Ascending aorta (tissue), 2 donors: Measurements from ENCODE around the gene PXYLP1. TPM values are rescaled to one million over a fixed set of nuclear protein-coding genes. Genes with fewer than 3 reads are reported as not detected.

Source experiments
- DNase-seq, 2 donors: peaks; one replicate each; pipeline ENCODE4 v3.0.0-alpha.2; 2019; ENCODE audit warnings: low spot score in 2 of 2
- H3K27ac ChIP-seq, 2 donors: fragments of 200-600 bp; sonication (generic); one replicate each; pipeline ENCODE4 v1.5.1; 2016 to 2017; ENCODE audit warnings: mild to moderate bottlenecking in 1 of 2
- H3K27me3 ChIP-seq: fragments of 200-600 bp; sonication (generic); one replicate; pipeline ENCODE4 v1.5.1; 2017
- H3K36me3 ChIP-seq, 2 donors: fragments of 200-600 bp; sonication (generic); one replicate each; pipeline ENCODE4 v1.5.1; 2016
- H3K4me1 ChIP-seq, 2 donors: fragments of 200-600 bp; sonication (generic); one replicate each; pipeline ENCODE4 v1.5.1; 2016 to 2017; ENCODE audit warnings: mild to moderate bottlenecking in 1 of 2
- H3K4me3 ChIP-seq, 2 donors: fragments of 200-600 bp; sonication (generic); one replicate each; pipeline ENCODE4 v1.5.1; 2016 to 2017; ENCODE audit warnings: mild to moderate bottlenecking in 1 of 2
- H3K9me3 ChIP-seq, 2 donors: fragments of 200-600 bp; sonication (generic); one replicate each; pipeline ENCODE4 v1.5.1; 2016
- intact Hi-C: fragments of 100-400 bp; cut with DNase I; formaldehyde crosslinking; loops from one replicate; pipeline ENCODE4 v1.15.1; 2023
- total RNA-seq: library from RNA; depleted of rRNA; stranded (reverse); fragments of >200 nt; gene quantifications from one replicate; pipeline ENCODE4 v1.1.0, GENCODE V29; 2016
- TF ChIP-seq, protein P1 (sequence below), 3 experiments: fragments of 200-600 bp in 2 of 3; fragments of 450-650 bp in 1 of 3; sonication (generic) in 2 of 3; IDR thresholded peaks; one replicate each; pipeline ENCODE4 v1.5.1; 2016 to 2019; ENCODE audit warnings: antibody characterized with exemption in 3 of 3, mild to moderate bottlenecking in 1 of 3, moderate library complexity in 1 of 3

PXYLP1 gene
- total RNA-seq, 1 donor from 2014 or later: 14.2 TPM

GRCh38 chr3:141275511-141275910 is 43.9 kb downstream of the PXYLP1 start:
- DNase-seq: no peak
- H3K9me3 ChIP-seq: no peaks in the 10 kb centered on the region
- H3K4me3 ChIP-seq: no peak overlapping the region
- H3K4me1 ChIP-seq: peaks cover 10 to 18% of the 10 kb centered on the region in 2 donors
- H3K27me3 ChIP-seq: no peaks in the 10 kb centered on the region
- H3K36me3 ChIP-seq: no peaks in the 10 kb centered on the region
- TF ChIP-seq, protein P1, sequence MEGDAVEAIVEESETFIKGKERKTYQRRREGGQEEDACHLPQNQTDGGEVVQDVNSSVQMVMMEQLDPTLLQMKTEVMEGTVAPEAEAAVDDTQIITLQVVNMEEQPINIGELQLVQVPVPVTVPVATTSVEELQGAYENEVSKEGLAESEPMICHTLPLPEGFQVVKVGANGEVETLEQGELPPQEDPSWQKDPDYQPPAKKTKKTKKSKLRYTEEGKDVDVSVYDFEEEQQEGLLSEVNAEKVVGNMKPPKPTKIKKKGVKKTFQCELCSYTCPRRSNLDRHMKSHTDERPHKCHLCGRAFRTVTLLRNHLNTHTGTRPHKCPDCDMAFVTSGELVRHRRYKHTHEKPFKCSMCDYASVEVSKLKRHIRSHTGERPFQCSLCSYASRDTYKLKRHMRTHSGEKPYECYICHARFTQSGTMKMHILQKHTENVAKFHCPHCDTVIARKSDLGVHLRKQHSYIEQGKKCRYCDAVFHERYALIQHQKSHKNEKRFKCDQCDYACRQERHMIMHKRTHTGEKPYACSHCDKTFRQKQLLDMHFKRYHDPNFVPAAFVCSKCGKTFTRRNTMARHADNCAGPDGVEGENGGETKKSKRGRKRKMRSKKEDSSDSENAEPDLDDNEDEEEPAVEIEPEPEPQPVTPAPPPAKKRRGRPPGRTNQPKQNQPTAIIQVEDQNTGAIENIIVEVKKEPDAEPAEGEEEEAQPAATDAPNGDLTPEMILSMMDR (IDR thresholded peaks at IDR 0.05): no peak
- intact Hi-C loops: no loop called here
- peak overlapping the region; percentile 29 to 58 for H3K27ac ChIP-seq

GRCh38 chr3:141275973-141276372 is 44.3 kb downstream of the PXYLP1 start:
- H3K4me1 ChIP-seq: peaks cover 12 to 21% of the 10 kb centered on the region in 2 donors
- H3K36me3 ChIP-seq: no peaks in the 10 kb centered on the region
- no peak overlapping the region for H3K4me3 ChIP-seq
- TF ChIP-seq, protein P1 (IDR thresholded peaks at IDR 0.05): no peak
- intact Hi-C loops: no loop called here
- H3K27me3 ChIP-seq: no peaks in the 10 kb centered on the region
- no peak overlapping the region for H3K27ac ChIP-seq
- no peak for DNase-seq
- H3K9me3 ChIP-seq: no peaks in the 10 kb centered on the region

- TF ChIP-seq, protein P1 (IDR thresholded peaks at IDR 0.05): no peak
- no peaks in the 10 kb centered on the region for H3K27me3 ChIP-seq
- intact Hi-C loops: no loop called here
- peaks cover 12 to 23% of the 10 kb centered on the region in 2 donors for H3K4me1 ChIP-seq
- no peak overlapping the region for H3K4me3 ChIP-seq
- H3K36me3 ChIP-seq: no peaks in the 10 kb centered on the region
- no peak overlapping the region for H3K27ac ChIP-seq
- no peak for DNase-seq
- H3K9me3 ChIP-seq: no peaks in the 10 kb centered on the region
Measured at GRCh38 chr3:141276398-141276797, 44.8 kb downstream of the PXYLP1 start.

- TF ChIP-seq, protein P1 (IDR thresholded peaks at IDR 0.05): no peak
- no peak for DNase-seq
- Histone ChIP-seq H3K9me3 (no peaks in the 10 kb centered on the region), H3K4me3 (no peak overlapping the region), H3K27ac (peak overlapping the region; percentile 83), H3K4me1 (peaks cover 12 to 23% of the 10 kb centered on the region in 2 donors), H3K27me3 (no peaks in the 10 kb centered on the region), H3K36me3 (no peaks in the 10 kb centered on the region)
- intact Hi-C loops: no loop called here
Measured at GRCh38 chr3:141277451-141277850, 45.8 kb downstream of the PXYLP1 start.

DNA sequence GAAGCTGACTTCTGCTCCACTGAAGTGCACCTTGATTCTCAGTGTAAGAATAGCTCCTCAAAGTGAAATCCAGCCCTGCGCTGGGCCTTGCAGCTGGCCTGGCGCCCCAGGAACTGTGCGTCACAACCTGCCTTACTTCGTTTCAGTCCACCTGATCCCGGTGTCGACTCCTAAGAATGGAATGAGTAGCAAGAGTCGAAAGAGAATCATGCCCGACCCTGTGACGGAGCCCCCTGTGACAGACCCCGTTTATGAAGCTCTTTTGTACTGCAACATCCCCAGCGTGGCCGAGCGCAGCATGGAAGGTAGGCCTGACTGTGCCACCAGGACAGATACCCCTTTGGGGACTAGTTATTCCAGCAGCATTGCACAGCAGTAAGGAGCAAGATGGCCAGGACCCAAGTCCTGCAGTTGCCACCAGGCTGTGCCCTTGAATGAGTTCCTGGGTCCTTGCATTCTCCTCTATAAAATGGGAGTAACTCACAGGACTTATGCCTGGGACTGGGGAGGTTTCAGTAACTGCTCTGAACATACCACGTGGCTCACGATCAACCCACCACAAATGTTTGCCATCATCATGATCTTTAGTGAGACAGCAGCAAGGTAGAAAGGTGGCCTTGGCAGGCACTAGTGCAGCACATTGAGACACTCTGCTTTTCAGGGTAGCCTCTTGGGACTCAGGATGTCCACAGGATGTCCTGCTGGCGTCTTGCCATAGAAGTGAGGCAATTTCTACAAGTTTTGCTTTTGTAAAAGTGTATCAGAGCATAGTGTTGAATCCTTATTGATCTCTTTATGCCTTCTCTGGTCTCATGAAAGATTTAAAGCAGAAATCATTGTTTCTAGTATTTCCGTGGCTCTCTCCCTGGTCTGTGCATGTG is 46.8 kb downstream of the PXYLP1 start:
- TF ChIP-seq, protein P1 (IDR thresholded peaks at IDR 0.05): no peak
- Histone ChIP-seq H3K9me3 (no peaks in the 10 kb centered on the region), H3K4me1 (peaks cover 12 to 23% of the 10 kb centered on the region in 2 donors), H3K4me3 (no peak overlapping the region), H3K27me3 (no peaks in the 10 kb centered on the region), H3K27ac (peak overlapping the region; percentile 83), H3K36me3 (no peaks in the 10 kb centered on the region)
- DNase-seq: peak in 1 of 2 donors; percentile 60
- intact Hi-C loops: loop anchor here (1.0 to 2.0 kb wide), 2 partner anchors 14 to 47 kb away; partner anchors contain the start of gene PXYLP1
